Activated naive CD4-positive, alpha-beta T cell treated with anti-CD3 and anti-CD28 coated beads for 36 hours (primary cell): ENCODE results near the gene NUAK2. TPM values are rescaled to one million over a fixed set of nuclear protein-coding genes. Genes with fewer than 3 reads are reported as not detected.
"Not testable (repeated sequence)": the region's sequence is repeated elsewhere in the genome, so short reads cannot be mapped to it uniquely, and the experiment has no call there.

Source experiments
- CTCF ChIA-PET: fragments of 350-600 bp; sonication (Branson Sonifier 250); formaldehyde crosslinking; loops from one replicate; lab custom pipeline; 2021; ENCODE audit warnings: antibody characterized with exemption; lab: Charles Lee
- DNase-seq: peaks from one replicate; pipeline ENCODE4 v3.0.0-alpha.2; 2020
- H3K27ac Mint-ChIP-seq: one replicate; pipeline ENCODE4 v1.8.0; 2021; ENCODE audit warnings: mild to moderate bottlenecking, mixed read lengths
- H3K27me3 Mint-ChIP-seq: one replicate; pipeline ENCODE4 v1.8.0; 2021; ENCODE audit warnings: low read depth, mixed read lengths
- H3K36me3 Mint-ChIP-seq: one replicate; pipeline ENCODE4 v1.8.0; 2021; ENCODE audit warnings: low read depth, mixed read lengths
- H3K4me1 Mint-ChIP-seq: one replicate; pipeline ENCODE4 v1.8.0; 2021; ENCODE audit warnings: low read depth, mixed read lengths
- H3K4me3 Mint-ChIP-seq: one replicate; pipeline ENCODE4 v1.8.0; 2021; ENCODE audit warnings: mild to moderate bottlenecking, moderate library complexity, mixed read lengths
- H3K9me3 Mint-ChIP-seq: one replicate; pipeline ENCODE4 v1.8.0; 2021; ENCODE audit warnings: mixed read lengths
- intact Hi-C: fragments of 100-400 bp; cut with micrococcal nuclease; formaldehyde crosslinking; loops from one replicate; pipeline ENCODE4 v1.15.1; 2023
- total RNA-seq, 2 experiments: library from RNA; stranded (reverse); gene quantifications; one replicate each; pipeline ENCODE4 v1.2.3, GENCODE V29; 2021

NUAK2 gene
- total RNA-seq, 2 experiments from 2014 or later, result 11.2 to 12.2 TPM

- intact Hi-C loops, result no loop called here
- Mint-ChIP-seq H3K9me3 (no peaks in the 10 kb centered on the region), H3K36me3 (peaks cover 24% of the 10 kb centered on the region), H3K4me1 (peaks cover 42% of the 10 kb centered on the region), H3K27me3 (no peaks in the 10 kb centered on the region), H3K4me3 (no peak overlapping the region), H3K27ac (peak overlapping the region; percentile 57)
- no peak for DNase-seq
- CTCF ChIA-PET, result interaction anchor here (1.1 to 1.2 kb wide), 2 partner anchors 10 to 20 kb away, joined by 3 read pairs; no protein-coding TSS in a partner anchor
Measured at GRCh38 chr1:205301842-205302588, 19.5 kb downstream of the NUAK2 start.

- CTCF ChIA-PET, result interaction anchor here (1.1 to 1.6 kb wide), 3 partner anchors 10 to 24 kb away, joined by 3 read pairs; no protein-coding TSS in a partner anchor
- H3K27ac Mint-ChIP-seq, result no peak overlapping the region
- intact Hi-C loops, result no loop called here
- H3K9me3 Mint-ChIP-seq, result no peaks in the 10 kb centered on the region
- no peak for DNase-seq
- H3K27me3 Mint-ChIP-seq, result no peaks in the 10 kb centered on the region
- H3K36me3 Mint-ChIP-seq, result peaks cover 24% of the 10 kb centered on the region
- H3K4me1 Mint-ChIP-seq, result peaks cover 45% of the 10 kb centered on the region
- no peak overlapping the region for H3K4me3 Mint-ChIP-seq
Measured at GRCh38 chr1:205301205-205301821, 20.2 kb downstream of the NUAK2 start.

GRCh38 chr1:205300149-205300548 is 21.4 kb downstream of the NUAK2 start:
- H3K9me3 Mint-ChIP-seq, result no peaks in the 10 kb centered on the region
- CTCF ChIA-PET, result interaction anchor here (1.6 kb wide), 1 partner anchor 25 kb away, joined by 3 read pairs; no protein-coding TSS in a partner anchor
- no peaks in the 10 kb centered on the region for H3K27me3 Mint-ChIP-seq
- intact Hi-C loops, result no loop called here
- no peak overlapping the region for H3K4me3 Mint-ChIP-seq
- no peak overlapping the region for H3K27ac Mint-ChIP-seq
- no peak for DNase-seq
- H3K36me3 Mint-ChIP-seq, result peaks cover 15% of the 10 kb centered on the region
- H3K4me1 Mint-ChIP-seq, result peaks cover 49% of the 10 kb centered on the region

- CTCF ChIA-PET, result interaction anchor here (1.1 to 6.1 kb wide), 4 partner anchors 10 to 27 kb away, joined by 3 to 28 read pairs (median 5); no protein-coding TSS in a partner anchor
- DNase-seq, result no peak
- no peak overlapping the region for H3K27ac Mint-ChIP-seq
- H3K4me3 Mint-ChIP-seq, result no peak overlapping the region
- H3K4me1 Mint-ChIP-seq, result peaks cover 57% of the 10 kb centered on the region
- no peaks in the 10 kb centered on the region for H3K27me3 Mint-ChIP-seq
- intact Hi-C loops, result no loop called here
- no peaks in the 10 kb centered on the region for H3K9me3 Mint-ChIP-seq
- H3K36me3 Mint-ChIP-seq, result peaks cover 7% of the 10 kb centered on the region
Measured at GRCh38 chr1:205298191-205298994, 23.2 kb downstream of the NUAK2 start.

GRCh38 chr1:205297546-205298177 is 23.9 kb downstream of the NUAK2 start:
- H3K9me3 Mint-ChIP-seq, H3K27ac Mint-ChIP-seq, DNase-seq, H3K27me3 Mint-ChIP-seq, H3K36me3 Mint-ChIP-seq, intact Hi-C loops, H3K4me3 Mint-ChIP-seq: not testable (repeated sequence)
- CTCF ChIA-PET, result interaction anchor here (1.1 to 6.1 kb wide), 4 partner anchors 10 to 27 kb away, joined by 3 to 28 read pairs (median 5); no protein-coding TSS in a partner anchor
- peaks cover 59% of the 10 kb centered on the region for H3K4me1 Mint-ChIP-seq

GRCh38 chr1:205296154-205296553 is 25.4 kb downstream of the NUAK2 start:
- Mint-ChIP-seq H3K4me3 (no peak overlapping the region), H3K4me1 (peaks cover 62% of the 10 kb centered on the region), H3K27me3 (no peaks in the 10 kb centered on the region), H3K9me3 (no peaks in the 10 kb centered on the region), H3K27ac (no peak overlapping the region), H3K36me3 (peaks cover 1% of the 10 kb centered on the region)
- intact Hi-C loops, result loop anchor here (1.0 kb wide), 1 partner anchor 8 kb away; no protein-coding TSS in a partner anchor
- CTCF ChIA-PET, result interaction anchor here (0.6 to 6.1 kb wide), 2 partner anchors 18 to 29 kb away, joined by 3 to 28 read pairs; no protein-coding TSS in a partner anchor
- DNase-seq, result no peak

GRCh38 chr1:205294934-205295333 is 26.6 kb downstream of the NUAK2 start:
- Mint-ChIP-seq H3K27me3 (no peaks in the 10 kb centered on the region), H3K9me3 (no peaks in the 10 kb centered on the region), H3K4me1 (peaks cover 61% of the 10 kb centered on the region), H3K27ac (no peak overlapping the region), H3K4me3 (no peak overlapping the region), H3K36me3 (no peaks in the 10 kb centered on the region)
- no peak for DNase-seq
- intact Hi-C loops, result no loop called here
- CTCF ChIA-PET, result interaction anchor here (0.9 to 6.1 kb wide), 3 partner anchors 21 to 30 kb away, joined by 4 to 28 read pairs (median 6); no protein-coding TSS in a partner anchor

GRCh38 chr1:205294175-205294917 is 27.2 kb downstream of the NUAK2 start:
- CTCF ChIA-PET, result interaction anchor here (0.7 to 6.1 kb wide), 7 partner anchors 20 to 42 kb away, joined by 3 to 28 read pairs (median 6); partner anchors contain the start of gene NUAK2
- intact Hi-C loops, result no loop called here
- Mint-ChIP-seq H3K4me1 (peaks cover 64% of the 10 kb centered on the region), H3K36me3 (no peaks in the 10 kb centered on the region), H3K27me3 (no peaks in the 10 kb centered on the region), H3K9me3 (no peaks in the 10 kb centered on the region), H3K4me3 (no peak overlapping the region), H3K27ac (no peak overlapping the region)
- DNase-seq, result no peak

- H3K4me3 Mint-ChIP-seq, result no peak overlapping the region
- no peak for DNase-seq
- H3K4me1 Mint-ChIP-seq, result peaks cover 63% of the 10 kb centered on the region
- no peak overlapping the region for H3K27ac Mint-ChIP-seq
- intact Hi-C loops, result no loop called here
- no peaks in the 10 kb centered on the region for H3K27me3 Mint-ChIP-seq
- H3K9me3 Mint-ChIP-seq, result no peaks in the 10 kb centered on the region
- H3K36me3 Mint-ChIP-seq, result no peaks in the 10 kb centered on the region
- CTCF ChIA-PET, result interaction anchor here (0.7 to 6.1 kb wide), 7 partner anchors 18 to 41 kb away, joined by 3 to 28 read pairs (median 6); partner anchors contain the start of gene NUAK2
Measured at GRCh38 chr1:205293350-205294074, 28.0 kb downstream of the NUAK2 start.

GRCh38 chr1:205291596-205291995 is 29.9 kb downstream of the NUAK2 start:
- H3K4me1 Mint-ChIP-seq, result peaks cover 66% of the 10 kb centered on the region
- DNase-seq, result peak; percentile 29
- no peaks in the 10 kb centered on the region for H3K9me3 Mint-ChIP-seq
- intact Hi-C loops, result no loop called here
- no peak overlapping the region for H3K4me3 Mint-ChIP-seq
- no peaks in the 10 kb centered on the region for H3K36me3 Mint-ChIP-seq
- CTCF ChIA-PET, result interaction anchor here (0.8 to 1.0 kb wide), 2 partner anchors 18 to 28 kb away, joined by 3 read pairs; no protein-coding TSS in a partner anchor
- no peak overlapping the region for H3K27ac Mint-ChIP-seq
- no peaks in the 10 kb centered on the region for H3K27me3 Mint-ChIP-seq
